HG03571 (cell line): ENCODE data around the gene EMC8.

Experiments used
- ATAC-seq: cut with Tn5 transposase; IDR thresholded peaks from one replicate; pipeline ENCODE4 v1.9.1; 2021; ENCODE audit not compliant: unreplicated experiment

EMC8 gene

DNA sequence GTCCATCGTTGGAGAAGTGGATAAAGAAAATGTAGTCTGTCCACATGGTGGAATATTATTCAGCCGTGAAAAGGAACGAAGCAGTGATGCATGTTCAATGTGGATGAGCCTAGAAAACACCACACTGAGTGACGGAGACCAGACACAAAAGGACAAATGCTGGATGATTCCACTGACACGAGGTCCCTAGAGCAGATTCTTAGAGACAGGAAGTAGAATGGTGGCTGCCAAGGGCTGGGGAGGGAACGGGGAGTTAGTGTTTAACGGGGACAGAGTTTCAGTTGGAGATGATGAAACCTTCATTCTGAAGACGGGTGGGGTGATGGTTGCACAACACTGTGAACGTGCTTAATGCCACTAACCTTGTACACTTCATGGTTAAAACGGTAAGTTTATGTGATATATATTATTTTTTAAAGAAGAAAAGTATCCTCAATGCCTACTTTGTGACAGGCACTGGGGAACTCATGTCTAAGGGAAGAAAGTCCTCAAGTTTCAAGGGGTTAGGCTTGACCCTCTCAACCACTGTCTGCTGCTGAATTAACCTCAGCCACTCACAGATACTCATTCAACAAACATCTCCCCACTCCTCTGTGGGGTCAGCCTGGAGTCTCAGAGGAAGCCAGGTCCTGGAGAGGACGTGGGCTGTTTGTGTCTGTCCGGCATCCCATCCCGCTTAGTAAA, 66.0 kb downstream of the EMC8 start:
- ATAC-seq, result no peak

DNA sequence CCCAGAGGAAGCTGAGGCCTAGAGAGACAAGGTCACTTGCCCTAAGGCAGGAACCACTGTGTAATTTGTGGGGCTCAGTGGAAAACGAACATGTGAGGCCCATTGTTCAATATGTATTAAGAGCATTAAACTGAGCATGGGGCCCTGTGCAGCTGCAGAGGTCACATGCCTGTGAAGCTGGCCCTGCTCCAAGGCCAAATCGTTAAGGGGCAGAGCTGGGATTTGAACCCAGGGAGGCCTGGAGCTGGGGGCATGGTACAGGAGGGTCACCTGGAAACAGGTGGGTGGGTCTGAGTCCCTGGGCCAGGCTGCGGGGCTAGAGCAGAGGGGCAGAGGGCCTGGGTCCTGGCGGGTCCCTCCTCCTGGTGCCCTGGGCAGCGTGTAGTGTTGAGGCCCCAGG, 68.2 kb downstream of the EMC8 start:
- ATAC-seq, result no peak

DNA sequence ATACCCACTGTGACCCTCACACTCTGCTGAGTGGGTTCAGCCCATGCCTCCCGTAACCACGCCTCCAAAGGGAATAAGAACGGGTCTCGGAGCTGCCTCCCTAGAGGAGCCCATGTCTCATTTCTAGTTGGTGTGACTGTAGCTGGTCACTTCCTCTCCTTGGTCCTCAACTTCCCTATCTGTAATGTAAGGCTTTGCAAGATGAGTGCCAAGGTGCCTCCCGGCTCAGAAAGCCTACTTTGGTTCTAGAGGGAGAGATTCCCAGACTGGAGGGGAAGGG, 69.2 kb downstream of the EMC8 start:
- no peak for ATAC-seq

DNA sequence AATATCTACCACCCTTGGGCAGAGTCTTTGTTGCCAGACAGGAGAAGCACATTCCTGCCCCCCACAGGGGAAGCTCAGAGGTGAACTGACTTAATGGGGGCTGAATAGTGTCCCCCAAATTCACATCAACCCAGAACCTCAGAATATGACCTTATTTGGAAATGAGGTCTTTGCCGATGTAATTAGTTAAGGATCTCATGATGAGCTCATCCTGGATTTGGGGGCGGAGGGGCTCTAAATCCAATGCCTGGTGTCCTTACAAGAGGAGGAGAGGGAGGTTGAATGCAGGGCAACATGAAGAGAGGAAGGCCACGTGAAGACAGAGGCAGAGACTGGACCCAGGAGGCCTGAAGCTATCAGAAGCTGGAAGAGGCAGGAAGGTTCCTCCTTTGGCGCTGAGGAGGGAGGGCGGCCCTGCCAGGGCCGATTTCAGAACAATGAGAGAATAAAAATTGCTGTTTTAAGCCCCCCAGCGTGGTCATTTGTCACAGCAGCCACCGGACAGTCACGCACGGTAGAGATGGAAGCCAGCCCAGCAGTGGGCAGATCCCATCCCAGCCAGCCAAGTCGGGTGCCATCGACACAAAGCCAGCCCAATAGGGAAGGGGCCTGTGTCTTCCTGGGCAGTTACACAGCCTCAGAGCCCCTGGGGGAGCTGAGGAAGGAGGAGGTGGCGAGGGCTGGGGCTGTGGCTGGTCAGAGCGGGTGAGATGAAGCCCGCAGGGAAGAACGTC, 69.7 kb downstream of the EMC8 start:
- no peak for ATAC-seq

DNA sequence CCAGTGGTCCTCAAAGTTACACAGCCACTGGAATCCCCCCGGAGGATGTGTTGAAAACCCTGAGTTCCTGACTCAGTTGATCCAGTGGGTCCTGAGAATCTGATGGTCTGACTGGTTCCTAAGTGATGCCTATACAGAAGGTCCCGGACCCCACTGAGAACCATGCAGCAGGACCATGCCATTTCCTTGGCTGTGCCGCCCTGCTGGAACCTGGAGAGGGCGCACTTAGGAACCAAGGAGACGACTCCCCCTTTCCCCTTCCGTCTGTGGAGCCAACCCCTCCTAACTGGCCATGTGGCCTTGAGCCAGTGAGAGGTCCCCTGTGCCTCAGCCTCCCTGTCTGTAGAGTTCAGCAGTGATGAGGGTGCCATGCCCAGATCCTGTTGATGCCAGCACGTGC, 70.5 kb downstream of the EMC8 start:
- no peak for ATAC-seq
